RKO (cell line): ENCODE measurements around the gene PIGV.
"Not testable (repeated sequence)": the region's sequence is repeated elsewhere in the genome, so short reads cannot be mapped to it uniquely, and the experiment has no call there.

Experiments used
- DNase-seq: peaks from one replicate; pipeline ENCODE4 v3.0.0-alpha.2; 2016; ENCODE audit warnings: low spot score

PIGV gene

GRCh38 chr1:26794391-26794790, 6.6 kb downstream of the PIGV start:
- no peak for DNase-seq

- no peak for DNase-seq
These were observed 9.9 kb downstream of the PIGV start for GRCh38 chr1:26797627-26798026.

- DNase-seq: no peak
These were observed 11.9 kb downstream of the PIGV start for GRCh38 chr1:26799479-26800142.

- DNase-seq: not testable (repeated sequence)
These were observed 16.2 kb downstream of the PIGV start for GRCh38 chr1:26803932-26804331.

GRCh38 chr1:26810105-26810504, 22.4 kb downstream of the PIGV start:
- DNase-seq: peak; percentile 74

GRCh38 chr1:26811057-26811456, 23.3 kb downstream of the PIGV start:
- no peak for DNase-seq

GRCh38 chr1:26811708-26812107, 24.0 kb downstream of the PIGV start:
- DNase-seq: no peak

GRCh38 chr1:26814377-26814776, 26.6 kb downstream of the PIGV start:
- no peak for DNase-seq

- no peak for DNase-seq
These were observed 27.1 kb downstream of the PIGV start for GRCh38 chr1:26814893-26815292.

GRCh38 chr1:26820784-26821269, 33.1 kb downstream of the PIGV start:
- no peak for DNase-seq

- DNase-seq: no peak
These were observed 35.1 kb downstream of the PIGV start for GRCh38 chr1:26822737-26823395.

- DNase-seq: no peak
These were observed 37.0 kb downstream of the PIGV start for GRCh38 chr1:26824731-26825130.

- DNase-seq: peak; percentile 63
These were observed 38.7 kb downstream of the PIGV start, which contains the start of gene ZDHHC18 for GRCh38 chr1:26826261-26827105. Gene ZDHHC18 (plus strand): TSS chr1:26826688. CDS start chr1:26826805, 117 bp downstream.

- no peak for DNase-seq
These were observed 39.4 kb downstream of the PIGV start for GRCh38 chr1:26827106-26827604.

GRCh38 chr1:26827663-26828062, 39.9 kb downstream of the PIGV start:
- no peak for DNase-seq

- DNase-seq: no peak
These were observed 40.8 kb downstream of the PIGV start for GRCh38 chr1:26828411-26828991.

GRCh38 chr1:26829184-26829911, 41.6 kb downstream of the PIGV start:
- DNase-seq: no peak

- no peak for DNase-seq
These were observed 43.3 kb downstream of the PIGV start for GRCh38 chr1:26831059-26831458.

- no peak for DNase-seq
These were observed 43.9 kb downstream of the PIGV start for GRCh38 chr1:26831546-26832248.

- DNase-seq: no peak
These were observed 44.7 kb downstream of the PIGV start for GRCh38 chr1:26832249-26832960.
